GM18951 (cell line): ENCODE measurements around the gene HEPHL1.

Experiments
- POLR2A ChIP-seq: IDR thresholded peaks from 4 replicates; pipeline ENCODE4 v1.6.1; 2011; ENCODE audit warnings: mild to moderate bottlenecking; ENCODE audit not compliant: insufficient read length, insufficient read depth; ENCODE audit errors: extremely low read depth
- in situ Hi-C: fragments of 300-500 bp; cut with MboI; formaldehyde crosslinking; loops from one replicate; pipeline ENCODE4 v1.12.0; 2022; ENCODE audit warnings: low sequenced_read_pairs, mixed read lengths, inconsistent platforms; ENCODE audit not compliant: unreplicated experiment

Gene HEPHL1

GRCh38 chr11:94120946-94121345 lies 99.8 kb downstream of the HEPHL1 start:
- in situ Hi-C loops = no loop called here
- no peak for TF ChIP-seq POLR2A

DNA sequence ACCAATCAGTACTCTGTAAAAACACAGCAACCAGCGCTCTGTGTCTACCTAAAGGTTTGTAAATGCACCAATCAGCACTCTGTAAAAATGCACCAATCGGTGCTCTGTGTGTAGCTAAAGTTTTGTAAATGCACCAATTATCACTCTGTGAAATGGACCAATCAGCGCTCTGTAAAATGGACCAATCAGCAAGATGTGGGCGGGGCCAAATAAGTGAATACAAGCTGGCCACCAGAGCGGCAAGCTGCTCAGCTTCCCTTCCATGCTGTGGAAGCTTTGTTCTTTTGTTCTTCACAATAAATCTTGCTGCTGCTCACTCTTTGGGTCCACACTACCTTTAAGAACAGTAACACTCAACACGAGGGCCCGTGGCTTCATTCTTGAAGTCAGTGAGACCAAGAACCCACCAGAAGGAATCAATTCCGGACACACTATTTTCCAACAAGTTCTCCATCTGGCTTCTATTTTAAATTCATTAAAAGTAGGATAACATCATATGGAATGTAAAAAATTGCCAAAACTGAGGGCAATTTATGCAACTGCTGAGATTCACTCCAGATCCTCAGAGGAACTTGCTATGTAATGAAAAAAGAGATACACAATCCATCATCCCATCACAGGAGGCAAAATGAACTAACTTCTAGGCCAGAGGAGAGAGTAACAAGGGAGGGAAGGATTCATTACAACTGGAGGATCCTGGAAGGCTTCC lies 104.4 kb downstream of the HEPHL1 start:
- TF ChIP-seq POLR2A = no peak
- in situ Hi-C loops = no loop called here

- in situ Hi-C loops = no loop called here
- TF ChIP-seq POLR2A = no peak
Observed at GRCh38 chr11:94127638-94128037, 106.5 kb downstream of the HEPHL1 start.

DNA sequence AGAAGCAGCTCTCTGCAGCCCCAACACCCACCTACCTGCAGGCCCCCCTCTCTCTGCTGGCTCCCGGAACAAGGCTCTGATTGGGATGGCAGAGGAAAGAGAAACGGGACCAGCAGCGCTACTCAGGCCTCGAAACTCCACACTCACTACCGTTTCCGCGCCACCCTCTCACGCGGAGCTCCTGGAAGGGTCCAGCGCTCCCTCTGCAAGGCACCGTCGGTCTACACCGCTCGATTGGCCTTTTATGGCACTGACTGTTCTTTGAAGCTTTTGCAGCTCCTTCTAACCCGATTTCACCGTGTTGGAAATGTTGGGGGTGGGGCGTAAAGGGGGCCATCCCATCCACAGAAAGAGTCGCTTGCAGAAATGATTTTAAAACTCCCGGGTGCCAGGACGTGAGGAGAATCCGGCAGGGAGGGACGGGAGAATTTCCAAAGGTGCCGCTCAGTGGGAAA lies 107.2 kb downstream of the HEPHL1 start:
- TF ChIP-seq POLR2A = no peak
- in situ Hi-C loops = no loop called here

- in situ Hi-C loops = no loop called here
- peak; percentile 69 for TF ChIP-seq POLR2A
Observed at GRCh38 chr11:94128746-94129511, 107.8 kb downstream of the HEPHL1 start, which contains the start of gene PANX1. PANX1 (plus strand) TSS chr11:94128841; CDS start chr11:94129313, 472 bp downstream.

- in situ Hi-C loops = no loop called here
- no peak for TF ChIP-seq POLR2A
Observed at GRCh38 chr11:94129512-94130297, 108.6 kb downstream of the HEPHL1 start.

- no peak for TF ChIP-seq POLR2A
- in situ Hi-C loops = no loop called here
Observed at GRCh38 chr11:94130298-94131046, 109.3 kb downstream of the HEPHL1 start.

- TF ChIP-seq POLR2A = no peak
- in situ Hi-C loops = no loop called here
Observed at GRCh38 chr11:94131047-94131717, 110.0 kb downstream of the HEPHL1 start.

- in situ Hi-C loops = no loop called here
- no peak for TF ChIP-seq POLR2A
Observed at GRCh38 chr11:94131718-94132115, 110.6 kb downstream of the HEPHL1 start.

DNA sequence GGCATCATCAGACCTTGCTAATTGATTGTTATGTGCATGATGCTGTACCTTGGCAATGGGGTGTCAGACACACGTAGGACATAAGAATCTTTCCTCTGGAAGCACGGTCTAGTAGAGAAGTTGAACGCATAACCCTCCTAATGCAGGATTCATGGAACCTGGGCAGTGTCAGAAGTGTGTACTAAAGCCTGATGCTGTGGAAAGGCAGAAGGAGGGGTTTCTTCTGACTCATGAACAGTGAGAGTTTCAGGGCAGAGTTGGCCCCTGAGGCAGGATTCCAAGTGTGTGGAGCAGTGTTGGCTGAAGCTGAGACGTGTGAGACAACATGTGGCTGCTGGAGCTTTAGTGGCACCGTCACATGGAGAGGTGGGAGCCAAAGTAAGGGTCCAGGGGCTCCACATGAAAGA lies 111.0 kb downstream of the HEPHL1 start:
- in situ Hi-C loops = no loop called here
- no peak for TF ChIP-seq POLR2A

DNA sequence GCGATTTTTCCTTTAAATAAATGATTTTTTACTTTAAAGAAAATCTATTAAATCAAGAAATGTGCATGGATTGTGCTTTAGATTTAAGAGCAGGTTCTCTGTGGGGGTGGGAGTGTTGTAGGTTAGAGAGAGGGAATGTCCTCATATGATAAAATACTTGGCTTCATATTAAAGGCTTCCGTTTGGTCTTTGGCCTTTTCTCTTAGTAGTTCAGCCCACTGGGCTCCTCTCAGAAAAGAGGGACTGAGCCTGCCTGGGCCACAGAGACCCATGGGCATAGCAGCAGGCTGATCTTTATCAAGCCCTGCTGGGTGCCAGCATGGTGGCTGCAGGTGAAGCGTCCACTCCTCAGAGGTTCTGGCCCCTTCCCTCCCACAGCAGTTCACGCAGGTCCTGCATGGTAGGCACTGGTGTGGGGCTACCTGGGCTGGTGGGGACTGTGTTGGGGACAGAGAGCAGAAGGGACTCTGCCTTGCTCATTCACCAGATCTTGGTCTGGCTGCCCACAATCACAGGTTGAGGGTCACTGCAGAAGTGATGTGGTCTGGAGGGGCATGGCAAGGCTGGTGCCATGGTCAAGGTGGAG lies 111.8 kb downstream of the HEPHL1 start:
- in situ Hi-C loops = no loop called here
- no peak for TF ChIP-seq POLR2A

- no peak for TF ChIP-seq POLR2A
- in situ Hi-C loops = no loop called here
Observed at GRCh38 chr11:94133752-94134151, 112.6 kb downstream of the HEPHL1 start.
